Stimulated activated CD4-positive, alpha-beta T cell treated with anti-CD3 and anti-CD28 coated beads, TNF-alpha, amount 100 ng/mL, for 24 hours (primary cell): ENCODE results near the gene SMIM27.
"Not testable (repeated sequence)": the region's sequence is repeated elsewhere in the genome, so short reads cannot be mapped to it uniquely, and the experiment has no call there.

Source experiments
- DNase-seq, 3 experiments: peaks; one replicate each; pipeline ENCODE4 v3.0.0-alpha.2; 2020; ENCODE audit warnings: low read depth in 3 of 3

Gene SMIM27

GRCh38 chr9:32552172-32552872, at the start of gene SMIM27, which contains the start of gene TOPORS:
Gene SMIM27, plus strand, starts transcription at chr9:32552327. Its CDS starts 108 bp downstream, at chr9:32552435.
Gene TOPORS, minus strand, starts transcription at chr9:32552586. Its CDS starts 150 bp downstream, at chr9:32552436.
- peak; percentile 82 to 89 (median 83) for DNase-seq

- DNase-seq: no peak
These were observed 49.7 kb upstream of the SMIM27 start for GRCh38 chr9:32502464-32502863.

- DNase-seq: no peak
These were observed 49.1 kb upstream of the SMIM27 start for GRCh38 chr9:32503008-32503407.

GRCh38 chr9:32508728-32509127, 43.4 kb upstream of the SMIM27 start:
- DNase-seq: no peak

GRCh38 chr9:32516241-32516640, 35.9 kb upstream of the SMIM27 start:
- DNase-seq: no peak

- no peak for DNase-seq
These were observed 33.9 kb upstream of the SMIM27 start for GRCh38 chr9:32518276-32518675.

GRCh38 chr9:32523910-32524309, 28.2 kb upstream of the SMIM27 start:
- no peak for DNase-seq

GRCh38 chr9:32524558-32524891, 27.6 kb upstream of the SMIM27 start:
- not testable (repeated sequence) for DNase-seq

- no peak for DNase-seq
These were observed 27.0 kb upstream of the SMIM27 start for GRCh38 chr9:32524892-32525708.

GRCh38 chr9:32525709-32526030, 26.5 kb upstream of the SMIM27 start:
- DNase-seq: no peak

GRCh38 chr9:32526041-32526706, 26.0 kb upstream of the SMIM27 start, which contains the start of gene RIGI:
Gene RIGI, minus strand, starts transcription at chr9:32526196. Its CDS starts 30 bp downstream, at chr9:32526166.
- DNase-seq: peak; percentile 50 to 73 (median 57)

- no peak for DNase-seq
These were observed 25.4 kb upstream of the SMIM27 start for GRCh38 chr9:32526707-32527048.

GRCh38 chr9:32533336-32533735, 18.8 kb upstream of the SMIM27 start:
- no peak for DNase-seq

GRCh38 chr9:32533816-32534215, 18.3 kb upstream of the SMIM27 start:
- no peak for DNase-seq

GRCh38 chr9:32543047-32543446, 9.1 kb upstream of the SMIM27 start:
- no peak for DNase-seq

GRCh38 chr9:32545884-32546283, 6.2 kb upstream of the SMIM27 start:
- no peak for DNase-seq

- DNase-seq: not testable (repeated sequence)
These were observed 3.9 kb upstream of the SMIM27 start for GRCh38 chr9:32548213-32548612.

GRCh38 chr9:32550150-32550561, 2.0 kb upstream of the SMIM27 start:
- no peak for DNase-seq

GRCh38 chr9:32550562-32551275, 1.4 kb upstream of the SMIM27 start:
- DNase-seq: peak; percentile 87 to 88 (median 88)

- peak in 2 of 3 experiments; percentile 14 to 52 for DNase-seq
These were observed 663 bp upstream of the SMIM27 start for GRCh38 chr9:32551276-32552051.

GRCh38 chr9:32554107-32554506, 2.0 kb downstream of the SMIM27 start:
- no peak for DNase-seq
